Ovary (tissue), 9 donors: ENCODE data around the gene GRIK1. TPM values are rescaled to one million over a fixed set of nuclear protein-coding genes. Genes with fewer than 3 reads are reported as not detected.

Source experiments
- DNase-seq, 5 donors: peaks; one replicate each; pipeline ENCODE4 v3.0.0-alpha.2; 2019 to 2020
- H3K27ac ChIP-seq, 2 donors: fragments of 200-600 bp; one replicate each; pipeline versions ENCODE4 v1.5.1 to v1.8.0; 2019 to 2022
- H3K27me3 ChIP-seq: fragments of 200-600 bp; one replicate; pipeline ENCODE4 v1.8.0; 2022
- H3K36me3 ChIP-seq: fragments of 200-600 bp; sonication (generic); one replicate; pipeline ENCODE4 v1.5.1; 2019
- H3K4me1 ChIP-seq: one replicate; pipeline ENCODE4 v1.8.1; 2013; ENCODE audit warnings: mild to moderate bottlenecking, moderate library complexity; ENCODE audit not compliant: insufficient read depth
- H3K4me3 ChIP-seq: fragments of 200-600 bp; sonication (generic); one replicate; pipeline ENCODE4 v1.5.1; 2017
- H3K9me3 ChIP-seq, 2 donors: fragments of 200-600 bp in 1 of 2; sonication (generic) in 1 of 2; one replicate each; pipeline versions ENCODE4 v1.5.1 to v1.8.1; 2013 to 2019; ENCODE audit warnings: mild to moderate bottlenecking in 1 of 2, moderate library complexity in 1 of 2
- EP300 ChIP-seq: sonication (generic); formaldehyde crosslinking; IDR thresholded peaks from one replicate; pipeline ENCODE4 v1.6.1; 2017; ENCODE audit warnings: antibody characterized with exemption
- POLR2A ChIP-seq: fragments of 450-650 bp; IDR thresholded peaks from one replicate; pipeline ENCODE4 v1.6.1; 2017; ENCODE audit warnings: antibody characterized with exemption, mild to moderate bottlenecking, moderate library complexity
- WGBS, 3 donors: extraction: QIAGEN DNeasy Blood & Tissue Kit in 1 of 3; methylation state at CpG; one replicate each; pipeline versions ENCODE4 v1.1.5 to v1.1.7; 2013 to 2017; 5-methylcytosine and 5-hydroxymethylcytosine counted together
- intact Hi-C, 4 donors: fragments of 100-400 bp; cut with DNase I; formaldehyde crosslinking; loops; one replicate each; pipeline versions ENCODE4 v1.11.0 to v1.15.1; 2022 to 2023
- polyA plus RNA-seq, 2 donors: library from polyadenylated mRNA; stranded (reverse); fragments of 200-250 nt in 1 of 2; fragments of 350-450 nt in 1 of 2; fragmentation: Illumina TruSeq in 1 of 2; extraction: RNeasy Lipid Tissue Mini Kit (QIAGEN cat#74804) in 1 of 2; gene quantifications; one replicate each; pipeline ENCODE4 v1.2.3, GENCODE V29; 2013 to 2014
- total RNA-seq, 7 donors: library from RNA; depleted of rRNA in 2 of 7; stranded (reverse); fragments of >200 nt in 2 of 7; fragmentation: NEBNext Ultra II Directional in 3 of 7; extraction: Animal tissue kit (Norgen Biotek cat#: 25700) in 3 of 7; gene quantifications; one replicate each; pipeline versions ENCODE4 v1.1.0 to v1.2.4, GENCODE V29; 2016 to 2023
- TF ChIP-seq, protein P1 (sequence below), 3 donors: fragments of 450-650 bp in 2 of 3; fragments of 200-600 bp in 1 of 3; IDR thresholded peaks; one replicate each; pipeline versions ENCODE4 v1.5.1 to v1.8.0; 2016 to 2022; ENCODE audit warnings: antibody characterized with exemption in 3 of 3, mild to moderate bottlenecking in 1 of 3
- donor health status: DM: no; HTN: no; CAD: no; lungs with moderate emphysema.
- donor health status: DM: no; HTN: no; CAD: no.
- donor health status: Bipolar disorder and iron deficiency.
- donor health status: DM: yes; HTN: yes; CAD: no.
- donor health status: DM: no; HTN: no; CAD: no.
- donor health status: DM: yes; HTN: yes; CAD: no.

Gene GRIK1
- total and polyA plus RNA-seq, 9 donors: 0.15 to 1.3 (median 0.34) TPM; not detected in 4

- H3K36me3 ChIP-seq: no peaks in the 10 kb centered on the region
- TF ChIP-seq, protein P1, sequence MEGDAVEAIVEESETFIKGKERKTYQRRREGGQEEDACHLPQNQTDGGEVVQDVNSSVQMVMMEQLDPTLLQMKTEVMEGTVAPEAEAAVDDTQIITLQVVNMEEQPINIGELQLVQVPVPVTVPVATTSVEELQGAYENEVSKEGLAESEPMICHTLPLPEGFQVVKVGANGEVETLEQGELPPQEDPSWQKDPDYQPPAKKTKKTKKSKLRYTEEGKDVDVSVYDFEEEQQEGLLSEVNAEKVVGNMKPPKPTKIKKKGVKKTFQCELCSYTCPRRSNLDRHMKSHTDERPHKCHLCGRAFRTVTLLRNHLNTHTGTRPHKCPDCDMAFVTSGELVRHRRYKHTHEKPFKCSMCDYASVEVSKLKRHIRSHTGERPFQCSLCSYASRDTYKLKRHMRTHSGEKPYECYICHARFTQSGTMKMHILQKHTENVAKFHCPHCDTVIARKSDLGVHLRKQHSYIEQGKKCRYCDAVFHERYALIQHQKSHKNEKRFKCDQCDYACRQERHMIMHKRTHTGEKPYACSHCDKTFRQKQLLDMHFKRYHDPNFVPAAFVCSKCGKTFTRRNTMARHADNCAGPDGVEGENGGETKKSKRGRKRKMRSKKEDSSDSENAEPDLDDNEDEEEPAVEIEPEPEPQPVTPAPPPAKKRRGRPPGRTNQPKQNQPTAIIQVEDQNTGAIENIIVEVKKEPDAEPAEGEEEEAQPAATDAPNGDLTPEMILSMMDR (IDR thresholded peaks at IDR 0.05): no peak
- TF ChIP-seq EP300 (no peak), POLR2A (no peak)
- no peaks in the 10 kb centered on the region for H3K27me3 ChIP-seq
- no peaks in the 10 kb centered on the region for H3K9me3 ChIP-seq
- no peak overlapping the region for H3K4me3 ChIP-seq
- DNase-seq: no peak
- intact Hi-C loops: no loop called here
- H3K27ac ChIP-seq: no peak overlapping the region
- 10 to 25% (median 14%) methylated on average over 2 of the region's 2 CpGs for WGBS, 3 donors
- H3K4me1 ChIP-seq: no peaks in the 10 kb centered on the region
Measured at GRCh38 chr21:29640080-29640508, 299.7 kb downstream of the GRIK1 start.

DNA sequence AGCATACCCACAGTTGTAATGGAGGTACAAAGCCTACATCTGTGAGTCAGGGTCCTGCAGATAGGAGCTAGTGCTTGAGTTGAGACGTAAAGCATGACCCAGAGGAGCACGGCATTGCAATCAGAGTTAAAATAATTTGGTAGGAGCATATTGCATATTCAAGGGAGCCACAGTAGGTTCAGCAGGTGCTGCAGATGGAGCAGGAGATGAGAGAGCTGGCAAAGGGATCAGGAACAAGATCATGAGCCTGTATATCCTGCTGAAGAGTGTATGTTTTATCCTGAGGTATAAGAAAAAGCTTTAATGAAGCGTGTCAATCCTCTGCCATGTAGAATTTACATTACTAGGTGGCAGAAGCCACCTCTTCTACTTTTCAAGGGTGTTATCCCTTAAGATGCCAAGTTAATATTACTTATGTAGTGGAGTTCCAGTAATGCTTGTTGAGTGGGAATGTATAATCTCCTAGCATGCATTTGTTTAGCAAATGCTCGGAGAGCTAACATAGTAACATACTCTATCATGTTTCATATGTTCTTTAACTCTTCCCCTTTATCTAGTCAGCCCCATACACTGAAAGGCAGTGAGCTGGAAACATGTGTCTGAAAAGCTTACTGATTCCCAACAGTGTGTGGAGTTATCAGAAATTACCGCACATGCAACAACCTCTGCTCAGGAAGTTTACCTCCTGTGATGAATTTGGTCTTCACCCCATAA, 300.3 kb downstream of the GRIK1 start:
- DNase-seq: no peak
- 63 to 80% (median 79%) methylated on average over 5 of the region's 5 CpGs for WGBS, 3 donors
- TF ChIP-seq, protein P1 (IDR thresholded peaks at IDR 0.05): no peak
- TF ChIP-seq EP300 (no peak), POLR2A (no peak)
- intact Hi-C loops: no loop called here
- no peaks in the 10 kb centered on the region for H3K27me3 ChIP-seq
- H3K4me1 ChIP-seq: no peaks in the 10 kb centered on the region
- H3K27ac ChIP-seq: no peak overlapping the region
- H3K4me3 ChIP-seq: no peak overlapping the region
- H3K36me3 ChIP-seq: no peaks in the 10 kb centered on the region
- H3K9me3 ChIP-seq: no peaks in the 10 kb centered on the region

DNA sequence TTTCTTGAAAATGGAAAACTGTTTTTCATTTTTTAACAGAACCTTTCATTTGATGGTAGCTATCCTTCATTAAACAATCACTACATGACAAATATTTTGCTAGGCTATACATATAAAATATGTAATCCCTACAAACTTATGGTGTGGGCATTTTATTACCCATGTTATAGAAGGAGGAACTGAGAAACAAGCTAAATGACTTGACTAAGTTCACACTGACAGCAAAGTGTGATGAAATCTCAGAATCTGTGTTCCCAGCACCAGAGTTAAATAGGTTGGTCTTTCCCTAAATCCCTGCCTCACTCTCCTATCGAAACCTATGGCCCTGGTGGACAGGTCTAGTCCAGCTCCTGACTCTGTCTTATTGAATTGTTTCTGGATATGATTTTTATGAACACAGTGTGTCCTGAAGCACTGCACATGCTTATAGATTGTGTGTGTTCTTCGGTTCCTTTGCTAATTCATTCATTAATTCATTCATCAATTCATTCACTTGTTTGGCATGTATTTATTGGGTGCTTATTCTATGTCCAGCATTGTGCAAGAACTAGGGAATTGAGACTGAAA, 301.0 kb downstream of the GRIK1 start:
- Histone ChIP-seq H3K9me3 (no peaks in the 10 kb centered on the region), H3K36me3 (no peaks in the 10 kb centered on the region), H3K4me3 (no peak overlapping the region), H3K27me3 (no peaks in the 10 kb centered on the region), H3K27ac (no peak overlapping the region), H3K4me1 (no peaks in the 10 kb centered on the region)
- DNase-seq: no peak
- TF ChIP-seq, protein P1 (IDR thresholded peaks at IDR 0.05): no peak
- no peak for TF ChIP-seq EP300
- no peak for TF ChIP-seq POLR2A
- intact Hi-C loops: no loop called here
- whole genome bisulfite sequencing, 3 donors: 70 to 97% (median 96%) methylated on average over 2 of the region's 2 CpGs

DNA sequence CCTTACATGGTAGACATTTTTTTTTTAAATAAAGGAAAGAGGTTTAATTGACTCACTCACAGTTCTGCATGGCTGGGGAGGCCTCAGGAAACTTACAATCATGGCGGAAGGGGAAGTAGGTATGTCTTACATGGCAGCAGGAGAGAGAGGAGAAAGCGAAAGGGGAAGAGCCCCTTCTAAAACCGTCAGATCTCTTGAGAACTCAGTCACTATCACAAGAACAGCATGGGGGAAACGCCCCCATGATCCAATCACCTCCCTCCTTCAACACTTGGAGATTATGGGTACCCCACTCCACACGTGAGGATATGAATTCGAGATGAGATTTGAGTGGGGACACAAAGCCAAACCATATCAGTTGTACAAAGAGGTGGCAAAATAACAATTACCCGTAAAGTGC, 301.7 kb downstream of the GRIK1 start:
- Histone ChIP-seq H3K27ac (no peak overlapping the region), H3K4me1 (no peaks in the 10 kb centered on the region), H3K27me3 (no peaks in the 10 kb centered on the region), H3K4me3 (no peak overlapping the region), H3K9me3 (no peaks in the 10 kb centered on the region), H3K36me3 (no peaks in the 10 kb centered on the region)
- WGBS, 3 donors: 89 to 92% (median 91%) methylated on average over 7 of the region's 7 CpGs
- intact Hi-C loops: no loop called here
- DNase-seq: no peak
- TF ChIP-seq, protein P1 (IDR thresholded peaks at IDR 0.05): no peak
- TF ChIP-seq EP300 (no peak), POLR2A (no peak)
